HCT116 (cell line): ENCODE measurements around the gene PYROXD2.

ENCODE experiments used
- ATF3 ChIP-seq: IDR thresholded peaks from 2 replicates; pipeline ENCODE4 v1.6.1; 2012
- CEBPB ChIP-seq: IDR thresholded peaks from 2 replicates; pipeline ENCODE4 v1.6.1; 2012; ENCODE audit warnings: low read depth
- CTCF ChIP-seq, 3 experiments: fragments of 200-600 bp in 1 of 3; sonication (generic) in 1 of 3; IDR thresholded peaks in 2 of 3; conservative IDR thresholded peaks in 1 of 3; 2 replicates each; pipeline ENCODE4 v1.5.1; 2012 to 2017; ENCODE audit warnings: low read depth in 2 of 3, low read length in 2 of 3, antibody characterized with exemption in 1 of 3, borderline replicate concordance in 1 of 3, control low read depth in 1 of 3, mild to moderate bottlenecking in 1 of 3, mixed read lengths in 1 of 3, mixed run types in 1 of 3, moderate library complexity in 1 of 3; ENCODE audit not compliant: insufficient read depth in 1 of 3
- EZH2 ChIP-seq: fragments of 200-600 bp; sonication (generic); IDR thresholded peaks from 2 replicates; pipeline ENCODE4 v1.6.1; 2017; ENCODE audit warnings: antibody characterized with exemption, mixed run types
- EZH2phosphoT487 ChIP-seq: fragments of 200-600 bp; IDR thresholded peaks from 2 replicates; pipeline ENCODE4 v1.6.1; 2018; ENCODE audit warnings: antibody characterized with exemption, borderline replicate concordance
- FOSL1 ChIP-seq: IDR thresholded peaks from 2 replicates; pipeline ENCODE4 v1.6.1; 2012; ENCODE audit warnings: low read depth
- POLR2AphosphoS5 ChIP-seq: IDR thresholded peaks from 2 replicates; pipeline ENCODE4 v1.6.1; 2011; ENCODE audit warnings: mild to moderate bottlenecking, low read depth, low read length, moderate library complexity
- RAD21 ChIP-seq: IDR thresholded peaks from 2 replicates; pipeline ENCODE4 v1.6.1; 2012; ENCODE audit warnings: low read depth, mild to moderate bottlenecking
- REST ChIP-seq: IDR thresholded peaks from 2 replicates; pipeline ENCODE4 v1.6.1; 2012; ENCODE audit warnings: low read depth
- SIN3A ChIP-seq: IDR thresholded peaks from 2 replicates; pipeline ENCODE4 v1.6.1; 2012; ENCODE audit warnings: low read depth
- ZFX ChIP-seq: fragments of 450-650 bp; IDR thresholded peaks from 2 replicates; pipeline ENCODE4 v1.6.1; 2017
- ZNF274 ChIP-seq: fragments of 200-500 bp; sonication (Bioruptor generic); IDR thresholded peaks from 2 replicates; pipeline ENCODE4 v1.6.1; 2014; ENCODE audit warnings: mild to moderate bottlenecking, low read depth, low read length, inconsistent platforms

- no peak for TF ChIP-seq CTCF (IDR thresholded peaks at IDR 0.05 in 2 of 3, conservative IDR thresholded peaks at IDR 0.05 in 1 of 3; ENCODE audit: borderline replicate concordance in 1 of 3, insufficient read depth in 1 of 3, low read depth in 2 of 3, low read length in 2 of 3)
- no peak for TF ChIP-seq EZH2phosphoT487
- TF ChIP-seq EZH2: no peak
- no peak for TF ChIP-seq SIN3A
- TF ChIP-seq RAD21: no peak
- no peak for TF ChIP-seq ZFX
- TF ChIP-seq ZNF274: no peak
- no peak for TF ChIP-seq REST
- TF ChIP-seq CEBPB: no peak
- no peak for TF ChIP-seq POLR2AphosphoS5
- no peak for TF ChIP-seq ATF3
- TF ChIP-seq FOSL1: no peak
These were observed 23.9 kb downstream of the PYROXD2 start for GRCh38 chr10:98391065-98391464.
